SH-SY5Y (cell line): ENCODE data around the gene BTLA.

Source experiments
- GATA2 ChIP-seq: IDR thresholded peaks from 2 replicates; pipeline ENCODE4 v1.6.1; 2011; ENCODE audit warnings: mild to moderate bottlenecking, low read depth, low read length
- GATA3 ChIP-seq: IDR thresholded peaks from 2 replicates; pipeline ENCODE4 v1.6.1; 2011; ENCODE audit warnings: low read depth, mild to moderate bottlenecking, low read length, moderate library complexity

The BTLA gene

DNA sequence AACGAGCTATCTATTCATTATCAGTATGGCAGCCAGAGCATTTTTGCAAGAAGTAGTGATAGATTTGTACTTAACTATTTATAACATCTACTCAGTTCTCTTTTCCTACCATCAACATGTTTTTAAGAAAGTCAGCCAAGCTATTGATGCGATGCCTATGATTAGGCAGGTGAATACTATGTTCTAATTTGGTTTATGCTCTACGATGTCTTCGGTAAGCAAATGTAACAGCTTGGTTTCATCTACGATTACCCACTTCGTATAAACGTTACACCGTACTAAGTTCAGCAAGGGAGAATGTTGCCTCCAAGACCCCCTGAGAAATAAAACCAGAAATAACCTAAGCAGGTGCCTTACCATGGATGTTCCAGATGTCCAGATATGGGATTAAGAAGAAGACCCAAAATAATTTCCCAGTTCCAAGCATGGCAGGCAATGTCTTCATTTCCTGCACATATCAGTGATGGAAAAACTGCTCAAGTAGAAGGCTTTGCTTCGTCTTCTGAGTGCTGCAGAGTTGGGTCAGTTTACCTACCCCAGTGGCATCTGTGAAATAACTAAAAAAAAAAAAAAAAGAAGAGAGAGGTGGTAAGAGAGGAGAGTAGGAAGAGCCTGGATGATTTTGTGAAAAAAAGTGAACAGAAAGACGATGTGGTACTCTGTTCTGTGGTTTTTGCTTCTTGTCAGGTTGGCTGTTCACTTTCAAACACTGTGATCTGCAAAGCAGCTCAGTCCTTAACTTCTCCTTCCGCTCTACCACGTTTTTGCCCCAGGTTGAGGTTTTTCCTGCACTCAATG is at the start of gene BTLA:
Gene BTLA, minus strand, starts transcription at position 559 of the 798 bp plus-strand sequence. Its CDS starts 114 bp downstream, at position 445.
- no peak for TF ChIP-seq GATA2
- TF ChIP-seq GATA3, result no peak

DNA sequence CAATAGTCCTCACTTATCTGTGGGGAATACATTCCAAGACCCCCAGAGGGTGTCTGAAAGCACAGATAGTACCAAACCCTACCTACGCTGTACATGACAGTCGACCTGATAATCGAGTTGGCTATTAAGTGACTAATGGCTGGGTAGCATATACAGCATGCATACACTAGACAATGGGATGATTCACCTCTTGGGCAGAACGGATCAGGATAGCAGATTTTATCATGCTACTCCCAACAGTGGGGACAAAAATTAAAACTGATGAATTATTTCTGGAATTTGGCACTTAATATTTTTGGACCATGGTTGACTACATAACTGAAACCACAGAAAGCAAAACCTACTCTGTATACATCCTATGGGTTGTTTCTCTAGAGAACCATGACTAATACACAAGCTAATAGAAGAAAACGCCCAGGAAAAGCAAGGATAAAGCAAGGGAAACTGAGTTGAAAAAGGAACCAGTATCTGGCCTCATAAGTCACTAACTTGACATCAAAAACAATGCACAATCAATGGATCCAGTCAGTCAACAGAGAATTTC is 47.0 kb upstream of the BTLA start:
- no peak for TF ChIP-seq GATA2
- TF ChIP-seq GATA3, result no peak

DNA sequence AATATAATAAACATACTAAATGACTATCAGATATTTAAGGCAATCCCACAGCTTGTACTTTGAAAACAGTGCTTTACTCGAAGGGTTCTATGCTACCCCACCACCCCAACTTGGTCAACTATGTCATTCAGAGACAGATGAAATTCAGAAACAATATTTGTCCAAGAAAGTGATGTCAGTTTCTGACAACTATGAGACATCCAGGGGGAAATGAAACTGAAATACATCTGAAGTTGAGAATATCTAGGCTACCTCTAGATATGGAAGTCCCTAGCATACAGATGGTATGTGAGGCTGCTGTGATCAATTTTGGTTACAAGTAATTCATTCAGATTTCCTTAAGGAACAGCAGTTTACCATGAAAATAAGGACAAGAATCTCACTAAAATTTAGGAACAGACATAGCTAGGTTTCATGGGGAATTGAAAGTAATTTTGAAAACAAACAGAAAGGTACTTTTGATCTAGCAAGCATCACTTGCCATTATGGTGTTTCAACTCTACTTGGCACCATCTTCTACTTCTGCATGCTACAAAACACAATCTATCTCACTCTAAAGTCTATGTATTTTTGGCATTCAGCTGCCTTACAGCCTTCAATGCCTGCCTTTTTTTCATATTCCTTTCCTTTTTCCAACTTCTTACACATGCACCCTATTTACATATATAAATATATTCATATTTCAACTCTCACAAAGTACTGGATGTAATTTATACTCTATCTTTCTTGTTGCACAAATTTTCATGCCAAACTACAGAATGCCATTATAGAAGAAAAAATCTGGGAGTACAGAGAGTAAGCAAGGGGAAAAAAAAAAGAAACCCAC is 40.8 kb upstream of the BTLA start:
- TF ChIP-seq GATA3, result no peak
- TF ChIP-seq GATA2, result no peak

DNA sequence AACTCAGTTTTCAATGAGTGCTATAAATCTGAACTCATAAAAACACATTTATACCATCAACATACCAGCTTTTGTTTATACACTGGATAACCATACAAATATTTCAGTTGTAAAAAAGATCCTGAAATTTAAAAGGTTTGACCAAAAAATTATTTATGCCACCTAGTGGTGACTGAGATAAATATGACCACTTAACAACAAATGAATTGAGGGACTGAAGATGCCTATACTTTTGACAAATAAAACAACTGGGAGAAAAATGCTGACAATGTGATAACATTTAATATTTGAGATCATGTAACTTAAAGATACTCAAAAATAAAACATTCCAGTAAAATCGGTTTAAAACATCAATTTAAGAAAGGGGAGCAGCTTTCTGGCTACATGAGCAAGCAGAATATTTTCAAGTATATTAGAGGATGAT is 32.1 kb upstream of the BTLA start:
- TF ChIP-seq GATA2, result no peak
- no peak for TF ChIP-seq GATA3

DNA sequence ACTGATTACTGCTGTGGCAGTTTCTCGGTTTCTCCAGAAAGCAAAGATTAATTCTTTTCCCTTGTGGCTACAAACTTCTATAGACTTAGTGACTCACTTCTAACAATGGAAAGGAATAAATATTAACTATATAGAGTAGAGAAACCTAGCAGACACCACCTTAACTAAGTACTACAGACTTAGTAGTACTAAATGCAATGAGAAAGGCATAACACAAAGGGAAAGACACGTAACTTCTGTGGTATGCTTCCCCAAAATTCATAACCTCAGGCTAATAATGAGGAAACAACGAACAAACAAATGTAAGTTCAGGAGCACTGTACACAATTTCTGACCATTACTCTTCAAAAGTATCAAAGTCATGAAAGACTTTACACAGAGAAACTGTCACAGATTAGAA is 31.3 kb upstream of the BTLA start:
- TF ChIP-seq GATA2 (no peak), GATA3 (no peak)

DNA sequence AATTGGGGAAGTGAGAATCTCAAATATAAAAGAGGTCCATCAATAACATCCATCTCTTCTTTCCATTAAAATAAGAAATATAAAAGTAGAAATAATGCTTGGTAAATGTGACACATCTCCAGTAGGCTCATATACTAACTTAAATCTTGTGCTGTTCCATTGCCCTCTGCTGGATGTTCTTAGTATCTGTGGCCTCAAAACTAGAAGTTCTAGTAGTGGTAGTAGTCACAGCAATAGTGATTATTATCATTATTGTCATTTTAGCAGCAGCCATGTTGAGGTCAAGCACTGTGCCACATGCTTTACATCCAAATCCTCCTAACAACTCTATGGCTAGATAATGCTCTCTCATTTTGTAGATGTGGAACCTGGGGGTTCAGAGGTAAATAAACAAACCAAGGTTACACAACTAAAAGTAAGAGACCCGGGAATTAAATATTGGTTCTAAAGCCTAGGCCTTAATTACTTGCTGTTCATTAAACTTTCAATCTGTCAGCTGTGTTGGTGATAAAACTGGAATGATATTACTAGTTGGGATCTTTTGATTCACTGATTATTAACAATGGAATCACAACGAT is 20.2 kb upstream of the BTLA start:
- TF ChIP-seq GATA3, result no peak
- TF ChIP-seq GATA2, result no peak

DNA sequence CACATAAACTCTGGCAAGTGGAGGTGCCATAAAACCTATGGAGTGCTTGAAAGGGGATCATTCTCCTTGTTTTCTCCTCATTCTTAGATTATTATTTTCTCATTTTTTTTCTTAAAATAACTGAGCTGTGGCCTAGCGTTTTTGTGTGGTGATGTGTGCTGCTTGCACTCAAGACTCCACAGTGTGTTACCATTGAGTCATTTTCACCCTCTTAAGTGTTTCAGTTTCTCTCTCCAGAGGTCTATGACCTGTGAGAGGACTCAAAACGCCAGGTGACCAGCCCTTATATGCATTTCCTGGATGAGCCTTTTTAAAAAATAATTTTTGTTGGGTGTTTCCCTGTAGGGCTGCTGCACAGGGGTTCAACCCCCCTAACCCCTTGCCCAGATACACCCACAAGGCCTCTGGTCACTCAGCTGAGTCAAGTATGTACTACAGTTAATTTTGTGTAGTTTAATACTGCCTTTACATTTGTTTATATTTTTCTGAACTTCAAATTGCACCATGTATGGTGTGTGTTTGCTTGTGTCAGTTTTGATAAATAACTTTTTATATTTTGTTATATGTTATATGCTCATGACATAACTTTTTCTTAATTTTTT is 15.4 kb upstream of the BTLA start:
- no peak for TF ChIP-seq GATA2
- TF ChIP-seq GATA3, result no peak

GRCh38 chr3:112512320-112512719 is 13.0 kb upstream of the BTLA start:
- TF ChIP-seq GATA3 (no peak), GATA2 (no peak)

DNA sequence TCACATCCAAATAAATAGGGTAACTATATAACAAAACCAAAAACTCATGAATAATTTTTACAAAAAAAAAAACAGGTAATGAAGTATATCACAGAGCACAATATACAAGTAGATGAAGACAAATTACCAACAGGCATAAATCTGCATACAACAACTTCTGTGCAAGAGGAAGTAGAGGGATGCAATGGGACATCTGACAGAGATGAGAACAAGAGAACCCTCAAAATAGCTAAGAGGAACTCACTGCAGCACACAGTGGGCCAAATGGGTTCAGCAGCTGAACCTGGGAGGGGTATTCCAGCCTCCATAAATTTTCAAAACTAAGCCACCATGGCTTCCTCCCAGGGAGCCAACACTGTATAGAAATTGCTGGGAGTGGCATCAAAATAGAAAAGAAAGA is 9.6 kb upstream of the BTLA start:
- TF ChIP-seq GATA2, result no peak
- no peak for TF ChIP-seq GATA3

- no peak for TF ChIP-seq GATA2
- no peak for TF ChIP-seq GATA3
Observed at GRCh38 chr3:112508261-112508660, 9.0 kb upstream of the BTLA start.

- TF ChIP-seq GATA2, result no peak
- no peak for TF ChIP-seq GATA3
Observed at GRCh38 chr3:112505907-112506306, 6.6 kb upstream of the BTLA start.

DNA sequence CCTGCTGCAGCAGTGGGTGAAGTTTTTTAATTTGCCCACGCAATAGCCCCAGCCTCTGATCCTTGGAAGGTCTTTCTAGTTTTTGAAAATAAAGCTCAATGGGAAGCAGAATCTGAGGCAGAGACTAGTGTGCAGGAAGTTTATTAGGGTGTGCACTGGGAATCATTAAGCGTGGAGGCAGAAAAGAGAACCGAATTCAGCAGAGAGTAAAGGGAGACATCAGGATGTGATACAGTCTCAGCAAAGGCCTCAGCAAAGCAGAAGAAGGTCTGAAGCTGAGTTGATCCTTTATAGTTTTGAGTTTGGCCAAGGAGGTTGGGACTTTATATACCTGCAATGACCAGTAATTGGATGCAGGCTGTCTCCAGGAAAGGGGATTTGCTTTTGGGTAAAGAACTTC is 4.9 kb upstream of the BTLA start:
- TF ChIP-seq GATA2 (no peak), GATA3 (no peak)

- TF ChIP-seq GATA3 (no peak), GATA2 (no peak)
Observed at GRCh38 chr3:112503304-112503972, 4.2 kb upstream of the BTLA start.

GRCh38 chr3:112500621-112501020 is 1.3 kb upstream of the BTLA start:
- TF ChIP-seq GATA3 (no peak), GATA2 (no peak)
